ENCODE results near the gene ADAM12.

GRCh38 chr10:126118476-126118875 is 269.8 kb downstream of the ADAM12 start:
- TF ChIP-seq, protein P1, sequence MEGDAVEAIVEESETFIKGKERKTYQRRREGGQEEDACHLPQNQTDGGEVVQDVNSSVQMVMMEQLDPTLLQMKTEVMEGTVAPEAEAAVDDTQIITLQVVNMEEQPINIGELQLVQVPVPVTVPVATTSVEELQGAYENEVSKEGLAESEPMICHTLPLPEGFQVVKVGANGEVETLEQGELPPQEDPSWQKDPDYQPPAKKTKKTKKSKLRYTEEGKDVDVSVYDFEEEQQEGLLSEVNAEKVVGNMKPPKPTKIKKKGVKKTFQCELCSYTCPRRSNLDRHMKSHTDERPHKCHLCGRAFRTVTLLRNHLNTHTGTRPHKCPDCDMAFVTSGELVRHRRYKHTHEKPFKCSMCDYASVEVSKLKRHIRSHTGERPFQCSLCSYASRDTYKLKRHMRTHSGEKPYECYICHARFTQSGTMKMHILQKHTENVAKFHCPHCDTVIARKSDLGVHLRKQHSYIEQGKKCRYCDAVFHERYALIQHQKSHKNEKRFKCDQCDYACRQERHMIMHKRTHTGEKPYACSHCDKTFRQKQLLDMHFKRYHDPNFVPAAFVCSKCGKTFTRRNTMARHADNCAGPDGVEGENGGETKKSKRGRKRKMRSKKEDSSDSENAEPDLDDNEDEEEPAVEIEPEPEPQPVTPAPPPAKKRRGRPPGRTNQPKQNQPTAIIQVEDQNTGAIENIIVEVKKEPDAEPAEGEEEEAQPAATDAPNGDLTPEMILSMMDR (conservative IDR thresholded peaks at IDR 0.05; ENCODE audit: low read depth in 2 of 2): no peak
- no peak for TF ChIP-seq EZH2 (IDR thresholded peaks at IDR 0.05; ENCODE audit: low read depth, unreplicated experiment)
- TF ChIP-seq, protein P2, sequence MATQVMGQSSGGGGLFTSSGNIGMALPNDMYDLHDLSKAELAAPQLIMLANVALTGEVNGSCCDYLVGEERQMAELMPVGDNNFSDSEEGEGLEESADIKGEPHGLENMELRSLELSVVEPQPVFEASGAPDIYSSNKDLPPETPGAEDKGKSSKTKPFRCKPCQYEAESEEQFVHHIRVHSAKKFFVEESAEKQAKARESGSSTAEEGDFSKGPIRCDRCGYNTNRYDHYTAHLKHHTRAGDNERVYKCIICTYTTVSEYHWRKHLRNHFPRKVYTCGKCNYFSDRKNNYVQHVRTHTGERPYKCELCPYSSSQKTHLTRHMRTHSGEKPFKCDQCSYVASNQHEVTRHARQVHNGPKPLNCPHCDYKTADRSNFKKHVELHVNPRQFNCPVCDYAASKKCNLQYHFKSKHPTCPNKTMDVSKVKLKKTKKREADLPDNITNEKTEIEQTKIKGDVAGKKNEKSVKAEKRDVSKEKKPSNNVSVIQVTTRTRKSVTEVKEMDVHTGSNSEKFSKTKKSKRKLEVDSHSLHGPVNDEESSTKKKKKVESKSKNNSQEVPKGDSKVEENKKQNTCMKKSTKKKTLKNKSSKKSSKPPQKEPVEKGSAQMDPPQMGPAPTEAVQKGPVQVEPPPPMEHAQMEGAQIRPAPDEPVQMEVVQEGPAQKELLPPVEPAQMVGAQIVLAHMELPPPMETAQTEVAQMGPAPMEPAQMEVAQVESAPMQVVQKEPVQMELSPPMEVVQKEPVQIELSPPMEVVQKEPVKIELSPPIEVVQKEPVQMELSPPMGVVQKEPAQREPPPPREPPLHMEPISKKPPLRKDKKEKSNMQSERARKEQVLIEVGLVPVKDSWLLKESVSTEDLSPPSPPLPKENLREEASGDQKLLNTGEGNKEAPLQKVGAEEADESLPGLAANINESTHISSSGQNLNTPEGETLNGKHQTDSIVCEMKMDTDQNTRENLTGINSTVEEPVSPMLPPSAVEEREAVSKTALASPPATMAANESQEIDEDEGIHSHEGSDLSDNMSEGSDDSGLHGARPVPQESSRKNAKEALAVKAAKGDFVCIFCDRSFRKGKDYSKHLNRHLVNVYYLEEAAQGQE (IDR thresholded peaks at IDR 0.05; ENCODE audit: unreplicated experiment): no peak
- TF ChIP-seq POLR2AphosphoS5 (IDR thresholded peaks at IDR 0.05; ENCODE audit: low read depth): no peak
- TF ChIP-seq, protein P3, sequence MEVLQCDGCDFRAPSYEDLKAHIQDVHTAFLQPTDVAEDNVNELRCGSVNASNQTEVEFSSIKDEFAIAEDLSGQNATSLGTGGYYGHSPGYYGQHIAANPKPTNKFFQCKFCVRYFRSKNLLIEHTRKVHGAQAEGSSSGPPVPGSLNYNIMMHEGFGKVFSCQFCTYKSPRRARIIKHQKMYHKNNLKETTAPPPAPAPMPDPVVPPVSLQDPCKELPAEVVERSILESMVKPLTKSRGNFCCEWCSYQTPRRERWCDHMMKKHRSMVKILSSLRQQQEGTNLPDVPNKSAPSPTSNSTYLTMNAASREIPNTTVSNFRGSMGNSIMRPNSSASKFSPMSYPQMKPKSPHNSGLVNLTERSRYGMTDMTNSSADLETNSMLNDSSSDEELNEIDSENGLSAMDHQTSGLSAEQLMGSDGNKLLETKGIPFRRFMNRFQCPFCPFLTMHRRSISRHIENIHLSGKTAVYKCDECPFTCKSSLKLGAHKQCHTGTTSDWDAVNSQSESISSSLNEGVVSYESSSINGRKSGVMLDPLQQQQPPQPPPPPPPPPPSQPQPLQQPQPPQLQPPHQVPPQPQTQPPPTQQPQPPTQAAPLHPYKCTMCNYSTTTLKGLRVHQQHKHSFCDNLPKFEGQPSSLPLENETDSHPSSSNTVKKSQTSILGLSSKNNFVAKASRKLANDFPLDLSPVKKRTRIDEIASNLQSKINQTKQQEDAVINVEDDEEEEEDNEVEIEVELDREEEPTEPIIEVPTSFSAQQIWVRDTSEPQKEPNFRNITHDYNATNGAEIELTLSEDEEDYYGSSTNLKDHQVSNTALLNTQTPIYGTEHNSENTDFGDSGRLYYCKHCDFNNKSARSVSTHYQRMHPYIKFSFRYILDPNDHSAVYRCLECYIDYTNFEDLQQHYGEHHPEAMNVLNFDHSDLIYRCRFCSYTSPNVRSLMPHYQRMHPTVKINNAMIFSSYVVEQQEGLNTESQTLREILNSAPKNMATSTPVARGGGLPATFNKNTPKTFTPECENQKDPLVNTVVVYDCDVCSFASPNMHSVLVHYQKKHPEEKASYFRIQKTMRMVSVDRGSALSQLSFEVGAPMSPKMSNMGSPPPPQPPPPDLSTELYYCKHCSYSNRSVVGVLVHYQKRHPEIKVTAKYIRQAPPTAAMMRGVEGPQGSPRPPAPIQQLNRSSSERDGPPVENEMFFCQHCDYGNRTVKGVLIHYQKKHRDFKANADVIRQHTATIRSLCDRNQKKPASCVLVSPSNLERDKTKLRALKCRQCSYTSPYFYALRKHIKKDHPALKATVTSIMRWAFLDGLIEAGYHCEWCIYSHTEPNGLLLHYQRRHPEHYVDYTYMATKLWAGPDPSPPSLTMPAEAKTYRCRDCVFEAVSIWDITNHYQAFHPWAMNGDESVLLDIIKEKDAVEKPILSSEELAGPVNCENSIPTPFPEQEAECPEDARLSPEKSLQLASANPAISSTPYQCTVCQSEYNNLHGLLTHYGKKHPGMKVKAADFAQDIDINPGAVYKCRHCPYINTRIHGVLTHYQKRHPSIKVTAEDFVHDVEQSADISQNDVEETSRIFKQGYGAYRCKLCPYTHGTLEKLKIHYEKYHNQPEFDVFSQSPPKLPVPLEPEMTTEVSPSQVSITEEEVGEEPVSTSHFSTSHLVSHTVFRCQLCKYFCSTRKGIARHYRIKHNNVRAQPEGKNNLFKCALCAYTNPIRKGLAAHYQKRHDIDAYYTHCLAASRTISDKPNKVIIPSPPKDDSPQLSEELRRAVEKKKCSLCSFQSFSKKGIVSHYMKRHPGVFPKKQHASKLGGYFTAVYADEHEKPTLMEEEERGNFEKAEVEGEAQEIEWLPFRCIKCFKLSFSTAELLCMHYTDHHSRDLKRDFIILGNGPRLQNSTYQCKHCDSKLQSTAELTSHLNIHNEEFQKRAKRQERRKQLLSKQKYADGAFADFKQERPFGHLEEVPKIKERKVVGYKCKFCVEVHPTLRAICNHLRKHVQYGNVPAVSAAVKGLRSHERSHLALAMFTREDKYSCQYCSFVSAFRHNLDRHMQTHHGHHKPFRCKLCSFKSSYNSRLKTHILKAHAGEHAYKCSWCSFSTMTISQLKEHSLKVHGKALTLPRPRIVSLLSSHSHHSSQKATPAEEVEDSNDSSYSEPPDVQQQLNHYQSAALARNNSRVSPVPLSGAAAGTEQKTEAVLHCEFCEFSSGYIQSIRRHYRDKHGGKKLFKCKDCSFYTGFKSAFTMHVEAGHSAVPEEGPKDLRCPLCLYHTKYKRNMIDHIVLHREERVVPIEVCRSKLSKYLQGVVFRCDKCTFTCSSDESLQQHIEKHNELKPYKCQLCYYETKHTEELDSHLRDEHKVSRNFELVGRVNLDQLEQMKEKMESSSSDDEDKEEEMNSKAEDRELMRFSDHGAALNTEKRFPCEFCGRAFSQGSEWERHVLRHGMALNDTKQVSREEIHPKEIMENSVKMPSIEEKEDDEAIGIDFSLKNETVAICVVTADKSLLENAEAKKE (CRISPR knock-in tag; IDR thresholded peaks at IDR 0.05): no peak
- TF ChIP-seq EZH2phosphoT487 (IDR thresholded peaks at IDR 0.05; ENCODE audit: unreplicated experiment): no peak
- TF ChIP-seq CREB1 (CRISPR knock-in tag; IDR thresholded peaks at IDR 0.05; ENCODE audit: low read depth): no peak
- TF ChIP-seq STAT1 (IDR thresholded peaks at IDR 0.05; ENCODE audit: unreplicated experiment): no peak
- no peak for TF ChIP-seq JUNB (IDR thresholded peaks at IDR 0.05; ENCODE audit: unreplicated experiment)
- TF ChIP-seq NANOG (IDR thresholded peaks at IDR 0.05; ENCODE audit: borderline replicate concordance): no peak
- no peak for TF ChIP-seq ETS1 (IDR thresholded peaks at IDR 0.05)
